Neutrophil (primary cell): ENCODE results near the gene LUC7L3.
"Not testable (repeated sequence)": the region's sequence is repeated elsewhere in the genome, so short reads cannot be mapped to it uniquely, and the experiment has no call there.

Source experiments
- H3K27ac ChIP-seq: fragments of 200-600 bp; sonication (generic); 2 replicates; pipeline ENCODE4 v1.5.1; 2016; ENCODE audit warnings: mild to moderate bottlenecking, moderate library complexity
- H3K27me3 ChIP-seq: fragments of 200-600 bp; sonication (generic); 2 replicates; pipeline ENCODE4 v1.6.0; 2016; ENCODE audit warnings: mild to moderate bottlenecking
- H3K36me3 ChIP-seq: fragments of 200-600 bp; sonication (generic); 2 replicates; pipeline ENCODE4 v1.5.1; 2017
- H3K4me1 ChIP-seq, 2 experiments: fragments of 200-600 bp in 1 of 2; sonication (generic) in 1 of 2; 1 replicate in 1 of 2; 2 replicates in 1 of 2; pipeline versions ENCODE4 v1.5.1 to v1.6.1; 2013 to 2016; ENCODE audit warnings: low read depth in 1 of 2, low read length in 1 of 2, mild to moderate bottlenecking in 1 of 2, moderate library complexity in 1 of 2; ENCODE audit not compliant: control insufficient read depth in 1 of 2, insufficient read depth in 1 of 2
- H3K4me3 ChIP-seq, 2 experiments: fragments of 200-600 bp in 1 of 2; sonication (generic) in 1 of 2; 1 replicate in 1 of 2; 2 replicates in 1 of 2; pipeline ENCODE4 v1.5.1; 2013 to 2016; ENCODE audit warnings: low read depth in 1 of 2, low read length in 1 of 2, mild to moderate bottlenecking in 1 of 2, moderate library complexity in 1 of 2
- H3K9me3 ChIP-seq: fragments of 200-600 bp; sonication (generic); 2 replicates; pipeline ENCODE4 v1.5.1; 2016
- TF ChIP-seq, protein P1 (sequence below): fragments of 200-600 bp; sonication (generic); IDR thresholded peaks from 2 replicates; pipeline ENCODE4 v1.5.1; 2016; ENCODE audit warnings: antibody characterized with exemption

LUC7L3 gene

DNA sequence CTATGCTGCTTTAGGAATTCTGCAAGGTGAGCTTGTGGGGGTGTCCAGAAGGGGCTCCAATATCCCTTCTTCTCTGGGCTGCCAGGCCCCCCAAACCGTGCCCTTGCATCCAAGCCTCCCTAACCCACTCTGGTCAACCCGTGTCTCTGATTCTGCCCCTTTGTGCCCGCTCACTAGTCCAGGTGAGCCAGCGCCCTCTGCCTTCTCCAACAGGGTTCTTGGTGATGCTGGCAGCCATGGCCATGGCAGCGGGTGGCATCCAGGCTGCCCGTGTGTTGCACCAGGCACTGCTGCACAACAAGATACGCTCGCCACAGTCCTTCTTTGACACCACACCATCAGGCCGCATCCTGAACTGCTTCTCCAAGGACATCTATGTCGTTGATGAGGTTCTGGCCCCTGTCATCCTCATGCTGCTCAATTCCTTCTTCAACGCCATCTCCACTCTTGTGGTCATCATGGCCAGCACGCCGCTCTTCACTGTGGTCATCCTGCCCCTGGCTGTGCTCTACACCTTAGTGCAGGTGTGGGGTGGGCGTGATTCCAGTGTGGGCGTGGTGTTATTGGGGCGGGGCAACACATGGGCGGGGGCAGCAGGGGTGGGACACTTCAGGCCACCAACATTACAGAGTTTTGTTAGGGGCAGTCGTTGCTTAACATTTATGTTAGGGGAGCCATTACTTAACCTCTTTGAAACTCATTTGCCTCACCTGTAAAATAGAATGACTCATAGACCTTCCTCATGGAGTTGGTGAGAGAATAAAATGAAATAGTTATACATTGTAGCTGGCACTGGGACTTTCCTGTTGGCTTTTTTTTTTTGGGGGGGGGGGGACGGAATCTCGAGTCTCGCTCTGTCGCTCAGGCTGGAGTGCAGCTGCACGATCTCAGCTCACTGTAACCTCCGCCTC, 43.1 kb upstream of the LUC7L3 start:
- Histone ChIP-seq H3K36me3 (no peaks in the 10 kb centered on the region), H3K4me3 (no peak overlapping the region), H3K27ac (no peak overlapping the region), H3K4me1 (no peaks in the 10 kb centered on the region), H3K27me3 (peaks cover 16% of the 10 kb centered on the region), H3K9me3 (no peaks in the 10 kb centered on the region)
- TF ChIP-seq, protein P1, sequence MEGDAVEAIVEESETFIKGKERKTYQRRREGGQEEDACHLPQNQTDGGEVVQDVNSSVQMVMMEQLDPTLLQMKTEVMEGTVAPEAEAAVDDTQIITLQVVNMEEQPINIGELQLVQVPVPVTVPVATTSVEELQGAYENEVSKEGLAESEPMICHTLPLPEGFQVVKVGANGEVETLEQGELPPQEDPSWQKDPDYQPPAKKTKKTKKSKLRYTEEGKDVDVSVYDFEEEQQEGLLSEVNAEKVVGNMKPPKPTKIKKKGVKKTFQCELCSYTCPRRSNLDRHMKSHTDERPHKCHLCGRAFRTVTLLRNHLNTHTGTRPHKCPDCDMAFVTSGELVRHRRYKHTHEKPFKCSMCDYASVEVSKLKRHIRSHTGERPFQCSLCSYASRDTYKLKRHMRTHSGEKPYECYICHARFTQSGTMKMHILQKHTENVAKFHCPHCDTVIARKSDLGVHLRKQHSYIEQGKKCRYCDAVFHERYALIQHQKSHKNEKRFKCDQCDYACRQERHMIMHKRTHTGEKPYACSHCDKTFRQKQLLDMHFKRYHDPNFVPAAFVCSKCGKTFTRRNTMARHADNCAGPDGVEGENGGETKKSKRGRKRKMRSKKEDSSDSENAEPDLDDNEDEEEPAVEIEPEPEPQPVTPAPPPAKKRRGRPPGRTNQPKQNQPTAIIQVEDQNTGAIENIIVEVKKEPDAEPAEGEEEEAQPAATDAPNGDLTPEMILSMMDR, result no peak

DNA sequence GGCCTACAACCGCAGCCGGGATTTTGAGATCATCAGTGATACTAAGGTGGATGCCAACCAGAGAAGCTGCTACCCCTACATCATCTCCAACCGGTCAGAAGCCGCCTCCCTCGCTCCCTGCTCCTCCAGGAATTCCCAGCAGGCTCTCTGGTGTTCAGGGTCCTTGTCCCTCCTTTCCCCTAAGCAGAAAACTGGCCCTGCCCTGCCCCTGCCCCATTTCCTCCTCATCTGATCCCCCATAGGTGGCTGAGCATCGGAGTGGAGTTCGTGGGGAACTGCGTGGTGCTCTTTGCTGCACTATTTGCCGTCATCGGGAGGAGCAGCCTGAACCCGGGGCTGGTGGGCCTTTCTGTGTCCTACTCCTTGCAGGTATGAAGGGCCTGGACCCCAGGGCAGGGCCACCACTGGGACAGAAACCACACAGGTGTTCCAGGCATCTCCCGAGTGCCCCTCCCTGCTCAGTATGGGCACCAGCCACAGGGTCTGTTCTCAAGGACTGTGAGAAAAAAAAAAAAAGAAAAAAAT, 41.5 kb upstream of the LUC7L3 start:
- no peaks in the 10 kb centered on the region for H3K4me1 ChIP-seq
- H3K4me3 ChIP-seq, result no peak overlapping the region
- TF ChIP-seq, protein P1, result no peak
- H3K9me3 ChIP-seq, result no peaks in the 10 kb centered on the region
- no peak overlapping the region for H3K27ac ChIP-seq
- no peaks in the 10 kb centered on the region for H3K36me3 ChIP-seq
- peaks cover 22% of the 10 kb centered on the region for H3K27me3 ChIP-seq

- no peaks in the 10 kb centered on the region for H3K9me3 ChIP-seq
- no peaks in the 10 kb centered on the region for H3K4me1 ChIP-seq
- no peak overlapping the region for H3K4me3 ChIP-seq
- no peaks in the 10 kb centered on the region for H3K36me3 ChIP-seq
- TF ChIP-seq, protein P1, result no peak
- H3K27me3 ChIP-seq, result peaks cover 22% of the 10 kb centered on the region
- H3K27ac ChIP-seq, result no peak overlapping the region
These were observed 40.3 kb upstream of the LUC7L3 start for GRCh38 chr17:50679008-50679544.

GRCh38 chr17:50680126-50680525, 39.3 kb upstream of the LUC7L3 start:
- H3K9me3 ChIP-seq, result no peaks in the 10 kb centered on the region
- peaks cover 22% of the 10 kb centered on the region for H3K27me3 ChIP-seq
- H3K27ac ChIP-seq, result no peak overlapping the region
- H3K36me3 ChIP-seq, result no peaks in the 10 kb centered on the region
- H3K4me3 ChIP-seq, result no peak overlapping the region
- no peaks in the 10 kb centered on the region for H3K4me1 ChIP-seq
- TF ChIP-seq, protein P1, result no peak

DNA sequence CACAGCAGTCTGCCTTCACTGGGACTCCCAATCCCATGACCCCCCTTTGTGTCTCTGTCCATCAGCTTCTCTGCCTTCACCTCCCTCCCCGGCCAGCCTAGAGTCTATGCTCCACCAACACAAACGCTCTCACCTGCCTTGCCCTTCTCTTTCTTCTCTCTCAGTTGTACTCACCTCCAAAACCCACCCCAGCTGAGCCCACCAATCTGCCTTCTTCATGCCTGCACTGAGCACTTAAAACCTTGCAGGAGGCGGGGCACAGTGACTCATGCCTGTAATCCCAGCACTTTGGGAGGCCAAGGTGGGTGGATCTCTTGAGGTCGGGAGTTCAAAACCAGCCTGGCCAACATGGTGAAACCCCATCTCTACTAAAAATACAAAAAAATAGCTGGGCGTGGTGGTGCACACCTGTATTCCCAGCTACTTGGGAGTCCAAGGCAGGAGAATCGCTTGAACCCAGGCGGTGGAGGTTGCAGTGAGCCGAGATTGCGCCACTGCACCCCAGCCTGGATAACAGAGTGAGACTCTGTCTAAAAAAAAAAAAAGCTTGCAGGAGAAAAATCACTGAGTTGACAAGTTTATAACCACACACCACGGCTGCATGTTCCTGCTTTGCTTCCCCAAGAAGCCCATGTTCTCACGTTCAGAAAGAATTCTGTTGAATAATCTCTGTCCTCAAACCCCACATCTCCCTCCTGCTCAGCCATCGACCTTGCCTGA, 38.7 kb upstream of the LUC7L3 start:
- not testable (repeated sequence) for H3K9me3 ChIP-seq, H3K27ac ChIP-seq, H3K36me3 ChIP-seq, H3K4me3 ChIP-seq, H3K4me1 ChIP-seq
- peaks cover 22% of the 10 kb centered on the region for H3K27me3 ChIP-seq
